A172 (cell line): ENCODE measurements around the gene RNF186. TPM values are rescaled to one million over a fixed set of nuclear protein-coding genes. Genes with fewer than 3 reads are reported as not detected.
"Not testable (repeated sequence)": the region's sequence is repeated elsewhere in the genome, so short reads cannot be mapped to it uniquely, and the experiment has no call there.

Experiments used
- DNase-seq: peaks from one replicate; pipeline ENCODE4 v3.0.0-alpha.2; 2015; ENCODE audit warnings: low spot score
- total RNA-seq: library from RNA; depleted of rRNA; stranded (reverse); fragments of >200 nt; shearing (Covaris generic); gene quantifications from 2 replicates; pipeline ENCODE4 v1.2.3, GENCODE V29; 2014; rRNA removed

The RNF186 gene, protein sequence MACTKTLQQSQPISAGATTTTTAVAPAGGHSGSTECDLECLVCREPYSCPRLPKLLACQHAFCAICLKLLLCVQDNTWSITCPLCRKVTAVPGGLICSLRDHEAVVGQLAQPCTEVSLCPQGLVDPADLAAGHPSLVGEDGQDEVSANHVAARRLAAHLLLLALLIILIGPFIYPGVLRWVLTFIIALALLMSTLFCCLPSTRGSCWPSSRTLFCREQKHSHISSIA
- not detected in 2 replicates for total RNA-seq

DNA sequence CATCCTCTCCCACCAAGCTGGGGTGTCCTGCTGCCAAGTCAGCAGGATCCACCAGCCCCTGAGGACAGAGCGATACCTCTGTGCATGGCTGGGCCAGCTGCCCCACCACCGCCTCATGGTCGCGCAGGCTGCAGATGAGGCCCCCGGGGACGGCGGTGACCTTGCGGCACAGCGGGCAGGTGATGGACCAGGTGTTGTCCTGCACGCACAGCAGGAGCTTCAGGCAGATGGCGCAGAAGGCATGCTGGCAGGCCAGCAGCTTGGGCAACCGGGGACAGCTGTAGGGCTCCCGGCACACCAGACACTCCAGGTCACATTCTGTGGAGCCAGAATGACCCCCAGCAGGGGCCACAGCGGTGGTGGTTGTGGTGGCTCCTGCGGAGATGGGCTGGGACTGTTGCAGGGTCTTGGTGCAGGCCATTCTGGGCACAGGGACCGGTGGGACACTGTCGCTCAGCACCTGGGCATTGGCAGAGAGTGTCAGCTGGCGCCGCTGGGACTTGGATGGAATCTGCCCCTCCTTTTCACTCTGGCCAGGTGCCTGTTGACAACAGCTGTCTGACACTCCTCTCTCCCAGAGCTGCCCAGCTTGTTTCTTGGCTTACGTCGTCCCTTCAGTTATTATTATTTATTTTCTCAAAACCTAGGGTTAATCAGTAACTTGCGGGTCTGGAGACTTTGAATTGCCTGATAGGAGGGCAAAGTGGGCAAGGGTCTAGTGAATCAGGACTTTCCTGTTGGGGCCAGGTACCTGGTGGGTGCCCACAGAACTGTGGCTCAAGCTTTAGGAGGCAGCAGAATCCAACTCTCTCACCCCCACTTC lies at the start of gene RNF186:
Gene RNF186 (minus strand): TSS at position 603 of the 823 bp plus-strand sequence. CDS start 182 bp downstream, at position 421.
- DNase-seq: no peak

DNA sequence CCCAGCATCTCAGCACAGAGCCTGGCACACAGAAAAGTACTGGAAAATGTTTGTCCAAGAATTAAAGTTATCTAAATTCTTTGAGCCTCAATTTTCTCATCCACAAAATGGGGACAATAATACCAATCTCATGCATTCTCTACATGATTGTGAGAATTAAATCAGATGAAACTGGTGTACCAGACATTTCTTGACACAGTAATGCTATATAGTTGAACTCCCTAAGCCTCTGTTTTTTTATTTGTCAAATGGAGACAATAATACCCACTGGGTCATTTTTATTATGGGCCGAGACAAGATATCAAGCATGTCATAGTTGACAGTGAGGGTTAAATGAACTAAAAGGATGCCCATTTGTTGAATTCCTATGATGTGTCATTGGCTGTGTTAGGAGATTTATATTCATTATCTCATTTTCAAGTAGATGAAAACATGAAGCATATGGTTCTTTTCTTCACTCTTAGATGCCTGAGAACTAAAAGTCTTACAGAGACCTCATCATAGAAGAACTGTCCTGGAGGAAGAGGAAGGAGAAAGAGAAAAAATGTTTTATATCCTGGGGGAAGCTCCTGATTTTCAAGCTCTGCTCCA lies 49.6 kb upstream of the RNF186 start:
- no peak for DNase-seq

DNA sequence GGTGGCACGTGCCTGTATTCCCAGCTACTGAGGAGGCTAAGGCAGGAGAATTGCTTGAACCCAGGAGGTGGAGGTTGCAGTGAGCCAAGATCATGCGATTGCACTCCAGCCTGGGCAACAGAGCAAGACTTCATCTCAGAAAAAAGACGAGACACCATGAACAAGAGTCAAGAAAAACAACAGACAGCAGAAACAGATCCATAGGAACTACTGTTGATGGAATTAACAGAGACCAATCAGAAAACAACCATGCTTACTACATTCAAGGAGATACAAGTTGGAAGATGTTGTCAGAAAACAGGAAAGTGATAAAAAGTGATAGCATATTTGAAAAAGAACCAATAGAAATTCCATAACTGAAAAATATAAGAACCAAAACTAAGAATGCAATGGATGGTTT lies 47.9 kb upstream of the RNF186 start:
- DNase-seq: no peak

DNA sequence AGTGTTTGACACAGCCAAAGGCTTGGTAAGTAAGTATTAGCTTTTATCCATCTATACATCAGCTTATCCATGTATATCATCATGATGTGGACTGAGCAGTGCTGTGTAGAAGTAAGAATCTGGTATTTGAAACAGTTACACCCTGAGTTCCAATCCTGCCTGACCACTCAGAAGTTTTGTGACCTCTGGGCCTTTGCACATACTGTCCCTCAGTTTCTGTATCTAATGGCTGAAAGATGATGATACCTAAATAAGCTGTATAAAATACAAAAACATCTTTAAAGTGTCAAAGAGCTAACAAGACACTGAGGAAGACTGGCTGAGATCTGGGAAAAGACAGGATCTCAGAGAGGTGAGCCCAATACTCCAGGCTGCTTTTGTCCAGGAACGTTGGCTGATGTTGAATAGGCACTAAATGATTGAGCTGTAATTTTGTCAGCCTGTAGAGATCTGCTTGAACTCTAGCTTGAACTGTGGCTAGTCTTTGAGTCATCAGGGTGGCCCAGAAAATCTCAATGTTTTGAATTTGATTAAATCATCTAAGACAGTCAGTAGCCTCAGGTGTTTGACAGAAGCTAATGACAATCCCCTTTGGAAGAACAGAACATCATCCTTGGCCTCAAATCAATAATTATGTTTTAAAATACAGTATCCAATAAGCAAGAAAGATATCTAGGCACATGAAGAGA lies 46.9 kb upstream of the RNF186 start:
- no peak for DNase-seq

DNA sequence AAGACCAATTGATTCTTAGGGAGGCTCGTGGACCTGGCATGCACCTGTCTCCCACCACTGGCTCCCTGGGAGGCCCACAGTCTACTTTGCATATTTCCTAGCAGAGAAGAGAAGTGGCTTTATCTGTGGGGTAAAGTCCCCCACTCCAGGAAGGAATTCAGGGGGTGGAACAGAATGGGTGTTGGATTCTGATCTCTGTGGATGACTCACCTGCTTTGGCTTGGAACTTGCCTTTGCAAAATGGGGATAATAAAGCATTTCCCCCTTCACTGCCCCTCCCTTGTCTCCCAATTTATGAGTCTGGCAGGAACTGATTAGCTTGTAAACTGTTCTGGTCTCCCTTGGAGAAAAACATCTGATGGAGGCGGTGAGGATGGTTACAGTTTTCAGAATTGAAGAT lies 46.0 kb upstream of the RNF186 start:
- no peak for DNase-seq

DNA sequence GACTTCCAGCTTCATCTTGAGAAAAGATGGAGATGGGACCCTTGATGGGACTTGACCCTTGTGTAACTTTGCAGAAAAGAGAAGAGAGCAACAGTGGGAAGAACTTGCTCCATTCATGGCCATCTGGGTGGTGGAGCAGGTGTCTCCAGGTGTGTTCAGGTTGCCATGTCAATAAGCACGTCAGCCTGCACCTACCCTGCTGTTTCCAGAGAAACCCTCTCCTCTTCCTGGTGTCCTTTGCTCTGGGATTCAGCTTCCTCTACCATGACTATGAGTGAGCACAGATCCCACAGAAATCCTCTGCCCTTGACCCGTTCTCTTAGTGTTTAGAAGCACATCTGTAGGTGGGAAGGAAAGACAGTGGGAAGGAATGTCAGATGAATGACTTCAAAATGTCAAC lies 45.3 kb upstream of the RNF186 start:
- DNase-seq: no peak

DNA sequence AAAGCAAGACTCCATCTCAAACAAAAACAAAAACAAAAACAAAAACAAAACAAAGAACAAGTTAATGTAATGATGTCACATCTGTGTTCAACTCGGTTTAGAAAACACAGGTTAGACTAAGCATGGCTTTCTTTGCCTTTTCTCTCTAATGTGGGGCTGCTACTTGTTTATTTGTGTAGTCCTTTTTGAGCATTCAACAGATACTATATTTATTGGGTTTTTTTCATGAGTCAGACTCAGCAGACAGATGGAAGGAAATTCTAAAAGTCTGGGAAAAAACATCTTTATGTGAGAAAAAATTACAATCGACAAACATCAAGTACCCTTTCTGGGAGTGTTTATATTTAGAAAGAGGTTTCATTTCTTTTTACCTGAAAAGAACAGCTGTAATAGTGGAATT lies 44.8 kb upstream of the RNF186 start:
- no peak for DNase-seq

DNA sequence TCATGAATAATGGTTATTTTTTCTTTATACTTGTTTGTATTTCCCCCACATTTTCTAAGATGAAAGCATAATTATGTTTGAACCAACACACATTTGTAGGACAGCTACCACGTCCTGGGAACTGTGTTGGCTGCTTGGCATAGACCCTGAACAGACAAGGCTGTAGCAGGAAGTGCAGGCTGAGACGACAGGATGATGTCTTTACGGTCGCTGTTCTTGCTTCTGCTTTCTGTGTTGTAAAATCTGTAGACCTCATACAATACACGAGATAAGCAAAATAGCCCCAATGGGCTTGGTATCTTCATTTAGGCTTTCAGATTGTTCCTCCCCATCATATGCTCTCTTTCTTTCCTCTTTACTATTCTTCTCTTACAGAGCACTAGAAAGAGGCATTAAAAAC lies 43.8 kb upstream of the RNF186 start:
- no peak for DNase-seq

DNA sequence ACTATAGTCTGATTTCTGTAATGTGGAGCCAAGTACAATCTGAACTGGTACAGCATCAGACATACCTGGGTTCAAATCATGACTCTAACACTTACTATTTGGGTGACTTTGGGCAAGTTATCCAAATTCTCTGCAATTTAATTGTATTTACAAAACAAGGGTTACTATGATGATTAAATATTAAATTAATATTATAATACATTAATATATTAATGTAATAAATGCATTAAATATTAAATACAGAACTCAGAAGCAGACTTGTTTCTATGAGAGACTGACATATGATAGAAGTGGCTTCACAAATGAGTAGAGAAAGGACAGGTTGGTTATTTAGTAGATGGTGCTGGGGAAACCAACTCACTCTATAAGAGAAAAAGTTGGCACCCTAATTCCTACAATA lies 39.8 kb upstream of the RNF186 start:
- DNase-seq: no peak

DNA sequence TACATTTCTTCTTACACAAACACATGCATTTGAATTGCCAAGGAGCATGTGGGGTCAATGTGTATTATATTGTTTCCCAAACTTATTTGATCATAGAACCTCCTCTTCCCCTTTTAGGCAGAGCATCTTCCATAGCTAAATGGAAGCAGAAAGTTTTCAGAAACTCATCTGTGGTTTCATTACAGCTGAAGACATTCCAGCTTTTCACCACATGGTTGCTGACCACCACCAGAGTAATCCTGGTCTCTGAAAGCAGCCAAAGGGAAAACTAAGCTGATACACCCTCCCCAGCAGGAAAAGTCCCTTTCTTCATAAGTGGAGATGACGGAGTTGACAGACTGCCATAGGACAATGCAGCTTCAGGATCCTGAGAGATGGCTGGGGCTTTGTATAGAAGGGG lies 37.0 kb upstream of the RNF186 start:
- DNase-seq: no peak

DNA sequence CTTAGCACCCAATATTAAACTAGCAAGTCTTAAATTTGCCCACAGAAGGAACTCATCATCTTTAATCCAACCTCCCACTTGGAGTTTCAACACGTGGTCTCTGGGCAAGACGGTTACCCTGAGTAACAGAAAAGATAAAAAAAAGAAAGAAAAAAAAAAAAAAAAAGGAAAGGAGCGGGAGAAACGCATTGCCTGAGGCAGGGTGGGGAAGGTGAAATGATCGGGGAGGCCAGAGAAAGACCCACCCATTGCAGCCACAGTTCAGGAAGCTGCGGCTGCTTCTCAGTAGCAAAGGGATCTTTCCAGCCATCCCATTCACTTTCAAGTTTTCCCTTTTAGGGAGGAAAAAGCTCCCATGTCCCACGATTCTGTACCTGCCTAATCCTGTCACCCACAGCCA lies 35.1 kb upstream of the RNF186 start:
- no peak for DNase-seq

DNA sequence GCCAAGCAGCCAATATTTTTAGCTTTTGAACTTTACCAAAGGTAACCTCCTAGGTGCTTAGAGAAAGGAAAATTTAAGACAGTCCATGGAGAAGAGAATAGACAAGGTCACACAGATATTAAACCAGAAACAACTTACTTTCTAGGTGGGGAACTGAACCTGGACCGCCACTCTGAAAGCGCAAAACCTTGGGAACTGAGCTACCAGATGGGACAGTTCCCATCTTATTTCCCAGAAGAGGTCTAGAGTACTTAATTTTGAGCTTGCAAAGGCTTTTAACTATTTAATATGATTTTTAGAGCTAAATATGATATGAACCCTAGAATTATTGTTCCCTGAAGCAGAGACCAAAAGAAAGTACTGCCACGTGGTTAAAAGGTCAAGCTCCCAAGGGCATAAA lies 34.2 kb upstream of the RNF186 start:
- DNase-seq: not testable (repeated sequence)

DNA sequence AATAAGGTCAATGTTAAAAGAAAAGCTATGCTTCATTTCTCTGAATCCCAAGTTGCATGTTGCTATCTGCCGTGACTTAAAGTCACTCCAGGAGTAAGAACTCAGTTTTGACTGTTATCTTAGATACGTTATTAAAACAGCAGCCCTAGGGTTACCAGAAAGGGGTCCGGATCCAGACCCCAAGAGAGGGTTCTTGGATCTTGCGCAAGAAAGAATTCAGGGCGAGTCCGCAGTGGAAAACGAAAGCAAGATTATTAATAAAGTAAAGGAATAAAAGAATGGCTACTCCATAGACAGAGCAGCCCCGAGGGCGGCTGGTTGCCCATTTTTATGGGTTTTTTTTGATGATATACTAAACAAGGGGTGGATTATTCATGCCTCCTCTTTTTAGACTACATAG lies 32.3 kb upstream of the RNF186 start:
- not testable (repeated sequence) for DNase-seq

DNA sequence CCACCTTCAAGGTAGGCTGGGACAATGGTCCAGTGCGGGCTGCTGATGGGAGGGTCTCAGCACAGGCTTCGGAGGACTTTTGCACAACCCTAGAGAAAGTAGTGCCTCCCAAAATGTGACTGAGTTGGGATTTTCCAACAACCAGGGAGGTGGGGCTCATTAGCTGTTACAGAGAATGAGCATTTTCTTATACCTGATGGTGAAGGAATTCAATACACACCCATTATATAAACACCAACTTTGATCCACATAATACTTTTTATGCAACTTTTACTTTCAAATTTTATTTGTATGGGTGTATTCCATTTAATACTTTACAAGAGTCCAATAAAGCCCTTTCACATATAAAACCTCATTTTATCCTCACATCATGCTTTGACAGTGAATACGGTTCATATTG lies 31.3 kb upstream of the RNF186 start:
- DNase-seq: no peak

DNA sequence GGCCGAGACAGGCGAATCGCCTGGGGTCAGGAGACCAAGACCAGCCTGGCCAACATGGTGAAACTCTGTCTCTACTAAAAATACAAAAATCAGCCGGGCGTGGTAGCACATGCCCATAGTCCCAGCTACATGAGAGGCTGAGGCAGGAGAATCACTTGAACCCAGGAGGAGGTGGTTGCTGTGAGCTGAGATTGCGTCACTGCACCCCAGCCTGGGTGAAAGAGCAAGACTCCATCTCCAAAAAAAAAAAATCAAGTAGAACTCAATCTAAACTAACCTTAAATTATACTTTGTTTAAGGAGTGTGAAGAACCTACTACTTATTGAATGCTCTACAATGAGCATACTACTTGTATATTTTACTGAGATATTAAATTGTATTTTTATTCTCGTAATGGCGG lies 30.5 kb upstream of the RNF186 start:
- no peak for DNase-seq

DNA sequence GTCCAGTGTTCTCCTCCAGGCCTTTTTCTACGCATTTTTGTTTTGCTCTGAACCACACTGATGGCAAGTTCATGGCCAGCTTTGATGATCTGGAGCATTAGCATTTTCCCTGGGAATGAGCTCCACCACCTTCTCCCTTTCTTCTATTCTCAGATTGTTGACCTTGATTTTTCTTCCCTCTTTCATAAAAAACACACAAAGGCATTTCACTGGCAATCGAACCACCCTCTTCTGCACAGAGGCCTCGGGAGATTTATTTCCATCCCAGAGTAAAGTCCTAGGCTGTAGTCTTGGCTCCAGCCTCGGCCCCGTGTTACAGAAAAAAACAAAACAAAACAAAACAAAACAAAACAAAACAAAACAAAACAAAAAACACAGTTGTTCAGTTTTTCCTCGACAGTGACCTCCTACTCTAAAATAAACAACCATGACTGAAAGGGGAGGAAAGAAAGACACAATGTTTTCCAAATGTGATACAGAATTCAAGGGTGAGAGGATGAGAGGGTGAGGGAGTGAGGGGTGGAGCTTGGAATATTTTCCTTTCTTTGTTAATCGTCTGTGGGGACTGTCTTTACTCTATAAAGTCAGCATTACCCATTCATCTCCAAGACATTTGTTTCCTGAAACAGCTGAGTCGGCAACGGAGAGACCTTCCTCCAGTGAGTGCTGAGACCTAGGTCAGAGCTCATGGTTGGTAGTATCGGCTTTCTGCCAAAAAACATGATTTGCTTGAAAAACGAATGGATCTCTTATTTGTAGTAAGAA lies 29.8 kb upstream of the RNF186 start:
- DNase-seq: no peak

DNA sequence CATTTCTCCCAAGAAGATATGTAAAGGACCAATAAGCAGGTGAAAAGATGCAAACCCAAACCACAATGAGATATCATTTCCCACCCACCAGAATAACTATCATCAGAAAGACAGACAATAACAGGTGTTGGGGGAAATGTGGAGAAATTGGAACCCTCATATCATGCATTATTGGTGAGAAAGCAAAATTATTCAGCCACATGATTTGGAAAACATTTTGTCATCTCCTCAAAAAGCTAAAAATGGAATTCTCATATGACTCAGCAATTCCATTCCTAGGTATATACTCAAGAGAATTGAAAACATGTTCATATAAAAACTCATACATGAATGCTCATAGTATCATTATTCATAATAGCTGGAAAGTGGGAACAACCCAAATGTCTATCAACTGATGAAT lies 25.1 kb upstream of the RNF186 start:
- DNase-seq: no peak

DNA sequence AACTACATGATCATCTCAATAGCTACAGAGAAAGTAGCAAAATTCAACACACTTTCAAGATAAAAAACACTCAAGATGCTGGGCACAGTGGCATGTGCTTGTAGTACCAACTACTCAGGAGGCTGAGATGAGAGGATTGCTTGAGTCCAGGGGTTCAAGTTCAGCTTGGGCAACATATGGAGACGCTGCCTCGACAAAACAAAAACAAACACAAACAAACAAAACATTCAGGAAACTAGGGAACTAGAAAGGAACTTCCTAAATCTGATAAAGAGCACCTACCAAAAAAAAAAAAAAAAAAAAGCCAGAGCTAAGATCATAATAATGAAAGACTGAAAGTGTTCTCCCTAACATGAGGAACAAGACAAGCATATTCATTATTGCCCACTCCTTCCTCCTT lies 22.8 kb upstream of the RNF186 start:
- DNase-seq: no peak

DNA sequence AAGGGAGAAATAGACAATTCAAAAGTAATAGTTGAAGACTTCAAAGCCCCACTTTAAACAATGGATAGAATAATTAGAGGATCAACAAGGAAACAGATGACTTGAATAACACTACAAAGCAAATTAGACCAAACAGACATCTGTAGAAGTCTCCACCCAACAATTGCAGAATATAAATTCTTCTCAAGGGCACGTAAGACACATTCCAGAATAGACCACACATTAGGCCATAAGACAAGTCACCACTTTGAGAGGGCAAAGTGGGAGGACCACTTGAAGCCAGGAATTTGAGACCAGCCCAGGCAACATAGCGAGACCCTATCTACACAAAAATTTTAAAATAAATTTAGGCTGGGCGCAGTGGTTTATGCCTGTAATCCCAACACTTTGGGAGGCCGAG lies 20.5 kb upstream of the RNF186 start:
- DNase-seq: no peak

DNA sequence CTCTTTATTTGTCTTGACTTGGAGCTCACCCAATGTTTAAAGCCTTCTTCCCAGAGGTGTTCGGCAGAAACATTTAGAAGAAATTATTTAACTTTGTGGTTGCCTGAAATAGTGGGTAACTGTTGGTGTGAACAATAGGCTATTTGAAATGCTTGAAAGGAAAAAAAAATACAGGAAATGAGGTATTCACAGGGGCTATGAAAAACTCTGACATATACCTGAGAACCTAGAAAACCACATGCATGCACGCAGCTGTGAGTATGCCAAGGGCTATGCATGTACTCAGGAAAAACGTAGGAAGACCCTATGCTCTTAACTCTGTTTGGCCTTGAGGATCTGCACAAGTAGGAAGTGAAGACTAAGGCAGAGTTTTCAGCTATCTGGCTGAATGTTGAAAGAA lies 16.4 kb upstream of the RNF186 start:
- no peak for DNase-seq

DNA sequence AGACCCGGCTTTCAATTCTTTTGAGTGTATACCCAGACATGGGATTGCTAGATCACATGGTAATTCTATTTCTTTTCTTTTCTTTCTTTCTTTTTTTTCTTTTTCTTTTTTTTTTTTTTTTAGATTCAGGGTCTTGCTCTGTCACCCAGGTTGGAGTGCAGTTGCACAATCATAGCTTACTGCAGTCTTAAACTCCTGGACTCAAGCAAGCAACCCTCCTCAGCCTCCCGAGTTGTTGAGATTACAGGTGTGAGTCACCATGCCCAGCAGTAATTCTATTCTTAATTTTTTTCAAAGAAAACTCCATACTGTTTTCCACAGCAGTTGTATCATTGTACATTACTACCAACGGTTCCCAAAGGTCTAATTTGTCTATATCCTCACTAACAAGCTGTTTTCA lies 13.5 kb upstream of the RNF186 start:
- DNase-seq: no peak

DNA sequence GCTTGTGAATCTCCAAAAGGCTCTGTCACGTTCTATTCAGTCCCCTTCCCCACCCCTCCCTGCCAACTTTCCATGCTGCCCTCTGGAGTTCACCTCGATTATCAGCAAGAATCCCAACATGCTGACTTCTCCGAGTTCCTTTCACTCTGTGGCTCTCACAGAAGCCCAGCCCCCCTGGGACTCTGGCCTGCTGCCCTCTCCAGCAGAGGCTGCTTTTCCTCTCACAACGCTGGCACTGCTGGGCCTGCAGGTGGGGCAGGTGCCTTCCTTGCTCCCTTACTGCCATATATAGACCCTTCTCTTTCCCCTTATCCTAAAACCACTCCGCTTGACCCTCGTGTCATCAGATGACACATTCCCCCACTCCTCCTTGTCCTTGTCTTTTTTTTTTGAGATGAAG lies 10.2 kb upstream of the RNF186 start:
- DNase-seq: no peak
